HG03520 (cell line): ENCODE measurements around the gene GID4.
A peak's percentile ranks its signal among the peaks of the same experiment; 100 is the strongest.
"Not testable (repeated sequence)": the region's sequence is repeated elsewhere in the genome, so short reads cannot be mapped to it uniquely, and the experiment has no call there.

ENCODE experiments used
- ATAC-seq: cut with Tn5 transposase; IDR thresholded peaks from one replicate; pipeline ENCODE4 v1.9.1; 2021; ENCODE audit warnings: mild to moderate bottlenecking, moderate library complexity; ENCODE audit not compliant: unreplicated experiment

GID4 gene

GRCh38 chr17:18038861-18039534 lies at the start of gene GID4, which contains the start of gene ATPAF2:
Gene GID4 (plus strand): TSS chr17:18039408. CDS start chr17:18039465, 57 bp downstream.
Gene ATPAF2 (minus strand): TSS chr17:18039168. CDS start chr17:18039013, 155 bp downstream.
- peak; percentile 84 for ATAC-seq

- no peak for ATAC-seq
These were observed 49.6 kb upstream of the GID4 start for GRCh38 chr17:17989618-17990017.

- no peak for ATAC-seq
These were observed 48.9 kb upstream of the GID4 start for GRCh38 chr17:17990282-17990681.

GRCh38 chr17:17993366-17993765 lies 45.8 kb upstream of the GID4 start:
- ATAC-seq = no peak

- no peak for ATAC-seq
These were observed 45.4 kb upstream of the GID4 start for GRCh38 chr17:17993852-17994251.

- ATAC-seq = no peak
These were observed 44.7 kb upstream of the GID4 start for GRCh38 chr17:17994271-17995069.

- not testable (repeated sequence) for ATAC-seq
These were observed 43.3 kb upstream of the GID4 start for GRCh38 chr17:17995887-17996286.

GRCh38 chr17:17998934-17999333 lies 40.3 kb upstream of the GID4 start:
- ATAC-seq = no peak

GRCh38 chr17:17999364-18000029 lies 39.7 kb upstream of the GID4 start:
- ATAC-seq = no peak

- ATAC-seq = no peak
These were observed 39.2 kb upstream of the GID4 start for GRCh38 chr17:18000030-18000408.

- ATAC-seq = no peak
These were observed 37.0 kb upstream of the GID4 start for GRCh38 chr17:18002171-18002570.

- ATAC-seq = no peak
These were observed 34.9 kb upstream of the GID4 start for GRCh38 chr17:18004345-18004744.

- ATAC-seq = no peak
These were observed 34.3 kb upstream of the GID4 start for GRCh38 chr17:18004884-18005305.

- ATAC-seq = no peak
These were observed 33.7 kb upstream of the GID4 start for GRCh38 chr17:18005496-18005895.

- no peak for ATAC-seq
These were observed 32.5 kb upstream of the GID4 start for GRCh38 chr17:18006495-18007239.

GRCh38 chr17:18008496-18009268 lies 30.5 kb upstream of the GID4 start:
- ATAC-seq = no peak

- ATAC-seq = no peak
These were observed 29.4 kb upstream of the GID4 start for GRCh38 chr17:18009609-18010420.

GRCh38 chr17:18011286-18011685 lies 27.9 kb upstream of the GID4 start:
- ATAC-seq = no peak

- no peak for ATAC-seq
These were observed 25.2 kb upstream of the GID4 start for GRCh38 chr17:18014006-18014405.
